GM18498 (cell line): ENCODE measurements around the gene NEXMIF.
"Not testable (repeated sequence)": the region's sequence is repeated elsewhere in the genome, so short reads cannot be mapped to it uniquely, and the experiment has no call there.

Experiments used
- ATAC-seq: cut with Tn5 transposase; IDR thresholded peaks from one replicate; pipeline ENCODE4 v1.9.1; 2021; ENCODE audit warnings: mild to moderate bottlenecking, moderate library complexity; ENCODE audit not compliant: unreplicated experiment

The NEXMIF gene

GRCh38 chrX:74797338-74797887 is 127.8 kb downstream of the NEXMIF start:
- no peak for ATAC-seq

GRCh38 chrX:74788545-74789086 is 136.6 kb downstream of the NEXMIF start:
- ATAC-seq = no peak

GRCh38 chrX:74784629-74785028 is 140.6 kb downstream of the NEXMIF start:
- no peak for ATAC-seq

GRCh38 chrX:74781507-74782034 is 143.7 kb downstream of the NEXMIF start:
- ATAC-seq = peak; percentile 62

GRCh38 chrX:74779175-74779574 is 146.1 kb downstream of the NEXMIF start:
- no peak for ATAC-seq

- no peak for ATAC-seq
Measured at GRCh38 chrX:74774988-74775387, 150.3 kb downstream of the NEXMIF start.

- no peak for ATAC-seq
Measured at GRCh38 chrX:74736450-74736849, 188.8 kb downstream of the NEXMIF start.

GRCh38 chrX:74705269-74705668 is 220.0 kb downstream of the NEXMIF start:
- no peak for ATAC-seq

GRCh38 chrX:74701343-74701742 is 223.9 kb downstream of the NEXMIF start:
- ATAC-seq = not testable (repeated sequence)

- no peak for ATAC-seq
Measured at GRCh38 chrX:74684466-74684865, 240.8 kb downstream of the NEXMIF start.
